HFF-Myc (cell line): ENCODE results near the gene PGLYRP2.
"Not testable (repeated sequence)": the region's sequence is repeated elsewhere in the genome, so short reads cannot be mapped to it uniquely, and the experiment has no call there.

Experiments used
- DNase-seq: peaks from one replicate; pipeline ENCODE4 v3.0.0-alpha.2; 2011; ENCODE audit warnings: low read depth; ENCODE audit errors: extremely low read depth
- H3K4me3 ChIP-seq: replicated peaks from 2 replicates; pipeline ENCODE4 v1.5.1; 2011; ENCODE audit warnings: low read depth, mild to moderate bottlenecking, control low read depth, low read length
- TF ChIP-seq, protein P1 (sequence below): IDR thresholded peaks from 2 replicates; pipeline ENCODE4 v1.5.1; 2012; ENCODE audit warnings: mild to moderate bottlenecking, low read depth, low read length, control low read depth; ENCODE audit errors: missing control alignments

Gene PGLYRP2

DNA sequence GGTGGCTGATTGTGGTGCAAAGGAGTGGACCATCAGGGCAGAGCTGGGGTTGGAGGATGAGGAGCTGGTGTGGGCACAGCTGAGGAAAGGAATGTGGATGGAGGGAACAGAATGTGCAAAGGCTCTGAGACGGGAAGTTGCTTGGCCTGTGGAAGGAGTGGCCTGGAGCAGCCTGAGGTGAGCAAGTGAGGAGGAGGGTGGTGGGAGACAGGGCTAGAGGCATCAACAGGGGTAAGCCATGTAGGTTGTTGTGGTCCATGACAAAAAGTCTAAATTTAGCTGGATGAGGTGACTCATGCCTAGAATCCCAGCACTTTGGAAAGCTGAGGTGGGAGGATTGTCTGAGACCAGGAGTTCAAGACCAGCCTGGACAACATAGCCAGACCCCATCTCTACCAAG is 38.5 kb upstream of the PGLYRP2 start:
- TF ChIP-seq, protein P1, sequence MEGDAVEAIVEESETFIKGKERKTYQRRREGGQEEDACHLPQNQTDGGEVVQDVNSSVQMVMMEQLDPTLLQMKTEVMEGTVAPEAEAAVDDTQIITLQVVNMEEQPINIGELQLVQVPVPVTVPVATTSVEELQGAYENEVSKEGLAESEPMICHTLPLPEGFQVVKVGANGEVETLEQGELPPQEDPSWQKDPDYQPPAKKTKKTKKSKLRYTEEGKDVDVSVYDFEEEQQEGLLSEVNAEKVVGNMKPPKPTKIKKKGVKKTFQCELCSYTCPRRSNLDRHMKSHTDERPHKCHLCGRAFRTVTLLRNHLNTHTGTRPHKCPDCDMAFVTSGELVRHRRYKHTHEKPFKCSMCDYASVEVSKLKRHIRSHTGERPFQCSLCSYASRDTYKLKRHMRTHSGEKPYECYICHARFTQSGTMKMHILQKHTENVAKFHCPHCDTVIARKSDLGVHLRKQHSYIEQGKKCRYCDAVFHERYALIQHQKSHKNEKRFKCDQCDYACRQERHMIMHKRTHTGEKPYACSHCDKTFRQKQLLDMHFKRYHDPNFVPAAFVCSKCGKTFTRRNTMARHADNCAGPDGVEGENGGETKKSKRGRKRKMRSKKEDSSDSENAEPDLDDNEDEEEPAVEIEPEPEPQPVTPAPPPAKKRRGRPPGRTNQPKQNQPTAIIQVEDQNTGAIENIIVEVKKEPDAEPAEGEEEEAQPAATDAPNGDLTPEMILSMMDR, result no peak
- H3K4me3 ChIP-seq, result no peak overlapping the region
- DNase-seq, result no peak

DNA sequence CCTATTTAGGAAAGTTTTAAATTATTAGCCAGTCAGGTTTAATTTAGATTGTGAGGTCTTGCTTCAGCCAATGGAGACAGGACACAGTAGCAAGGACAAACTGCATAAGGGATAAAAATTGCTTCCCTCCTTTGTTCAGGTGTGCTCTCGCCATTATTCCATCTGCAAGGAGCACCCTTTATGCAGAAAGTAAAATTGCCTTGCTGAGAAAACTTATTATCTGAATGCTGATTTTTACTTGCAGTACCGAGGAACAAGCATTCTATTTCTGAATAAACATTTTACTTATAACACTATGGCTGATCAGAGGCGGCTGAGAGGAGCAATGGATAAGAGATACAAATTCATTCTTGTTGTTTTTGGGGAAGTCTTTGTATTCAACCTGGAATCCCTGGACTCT is 37.1 kb upstream of the PGLYRP2 start:
- TF ChIP-seq, protein P1, result no peak
- no peak overlapping the region for H3K4me3 ChIP-seq
- DNase-seq, result no peak

DNA sequence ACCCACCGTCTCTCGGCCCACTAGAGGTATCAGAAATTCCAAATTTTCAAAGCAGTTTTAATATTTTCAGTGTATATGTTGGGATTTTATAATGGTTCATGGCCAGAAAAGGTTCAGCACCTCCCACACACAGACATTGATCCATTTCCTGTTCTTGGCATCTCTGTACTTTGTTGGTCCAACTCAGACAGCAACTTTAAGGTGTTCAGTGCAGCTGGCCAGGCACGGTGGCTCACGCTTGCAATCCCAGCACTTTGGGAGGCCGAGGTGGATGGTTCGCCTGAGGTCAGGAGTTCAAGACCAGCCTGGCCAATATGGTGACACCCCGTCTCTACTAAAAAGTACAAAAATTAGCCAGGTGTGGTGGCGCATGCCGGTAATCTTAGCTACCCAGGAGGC is 35.9 kb upstream of the PGLYRP2 start:
- not testable (repeated sequence) for H3K4me3 ChIP-seq

DNA sequence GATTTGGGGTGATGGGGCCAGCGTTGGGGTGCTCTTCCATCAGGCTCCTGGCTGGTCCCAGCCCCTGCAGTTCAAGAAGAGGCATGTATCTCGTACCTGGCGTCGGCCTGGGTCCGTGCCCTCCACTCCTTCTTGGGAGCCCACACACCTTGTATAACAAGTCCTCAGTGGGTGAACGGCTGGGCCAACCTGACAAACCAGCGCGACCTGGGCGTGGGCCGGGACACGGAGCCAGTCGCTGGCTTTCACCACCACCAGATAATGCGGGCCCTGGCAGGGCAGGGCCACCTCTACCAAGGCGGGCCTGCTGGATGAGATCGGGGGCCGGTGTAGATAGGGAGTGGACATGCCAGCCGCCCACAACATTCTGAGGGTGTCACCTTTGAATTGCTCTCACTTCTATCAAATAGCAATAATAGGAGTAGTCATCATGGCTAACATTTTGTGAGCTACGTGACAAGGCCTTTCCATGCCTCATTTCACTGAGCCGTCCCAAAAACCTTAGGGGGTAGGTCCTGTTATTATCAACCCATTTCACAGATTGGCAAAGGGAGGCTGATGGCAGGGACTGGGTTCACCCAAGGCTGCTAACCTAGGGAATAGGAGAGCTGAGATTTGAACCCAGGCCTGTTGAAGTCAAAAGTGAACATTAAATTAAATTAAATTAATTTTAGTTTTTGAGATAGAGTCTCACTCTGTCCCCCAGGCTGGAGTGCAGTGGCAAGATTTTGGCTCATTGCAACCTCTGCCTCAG is 32.5 kb upstream of the PGLYRP2 start:
- TF ChIP-seq, protein P1, result no peak
- DNase-seq, result no peak
- no peak overlapping the region for H3K4me3 ChIP-seq

More for the DNA sequence above, 35.9 kb upstream of the PGLYRP2 start:
- DNase-seq, result not testable (repeated sequence)

DNA sequence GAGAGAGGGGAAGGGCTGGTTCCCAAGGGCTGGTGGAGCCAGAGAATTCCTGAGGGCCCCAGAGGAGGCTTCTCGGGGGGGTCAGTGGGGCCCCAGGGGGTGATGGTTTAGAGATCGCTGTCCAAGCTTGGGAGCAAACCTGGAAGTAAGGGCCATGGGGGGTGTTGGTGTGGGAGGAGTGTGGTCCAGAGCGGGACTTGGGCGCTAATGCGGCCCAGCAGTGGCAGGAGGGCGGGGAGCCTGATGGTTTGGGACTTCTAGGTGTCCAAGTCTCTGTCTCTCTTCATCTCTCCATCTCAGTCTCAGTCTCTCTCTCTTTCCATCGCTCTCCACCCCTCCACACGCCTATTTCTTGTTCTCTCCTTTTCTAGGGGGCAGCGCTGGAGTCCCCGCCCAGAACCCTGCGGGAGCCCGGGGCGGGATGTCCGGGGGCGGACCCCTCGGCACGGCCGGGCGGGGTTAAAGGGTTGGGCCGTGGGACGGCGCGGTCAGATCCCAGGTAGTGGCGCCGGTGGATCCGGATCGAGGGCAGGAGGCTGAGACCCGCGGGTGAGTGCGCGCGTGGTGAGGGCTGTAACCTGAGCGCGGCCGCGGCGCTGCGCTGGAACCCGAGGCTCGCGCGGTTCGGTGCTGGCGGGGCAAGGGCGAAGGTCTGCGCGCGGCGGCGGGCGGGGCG is 28.9 kb upstream of the PGLYRP2 start, which contains the start of gene CYP4F22:
TSS of gene CYP4F22 (plus strand) at position 491 of the 676 bp plus-strand sequence. CDS start 16,812 bp downstream, outside the sequence.
- TF ChIP-seq, protein P1, result no peak
- H3K4me3 ChIP-seq, result no peak within 1 kb of the TSS
- DNase-seq, result no peak

DNA sequence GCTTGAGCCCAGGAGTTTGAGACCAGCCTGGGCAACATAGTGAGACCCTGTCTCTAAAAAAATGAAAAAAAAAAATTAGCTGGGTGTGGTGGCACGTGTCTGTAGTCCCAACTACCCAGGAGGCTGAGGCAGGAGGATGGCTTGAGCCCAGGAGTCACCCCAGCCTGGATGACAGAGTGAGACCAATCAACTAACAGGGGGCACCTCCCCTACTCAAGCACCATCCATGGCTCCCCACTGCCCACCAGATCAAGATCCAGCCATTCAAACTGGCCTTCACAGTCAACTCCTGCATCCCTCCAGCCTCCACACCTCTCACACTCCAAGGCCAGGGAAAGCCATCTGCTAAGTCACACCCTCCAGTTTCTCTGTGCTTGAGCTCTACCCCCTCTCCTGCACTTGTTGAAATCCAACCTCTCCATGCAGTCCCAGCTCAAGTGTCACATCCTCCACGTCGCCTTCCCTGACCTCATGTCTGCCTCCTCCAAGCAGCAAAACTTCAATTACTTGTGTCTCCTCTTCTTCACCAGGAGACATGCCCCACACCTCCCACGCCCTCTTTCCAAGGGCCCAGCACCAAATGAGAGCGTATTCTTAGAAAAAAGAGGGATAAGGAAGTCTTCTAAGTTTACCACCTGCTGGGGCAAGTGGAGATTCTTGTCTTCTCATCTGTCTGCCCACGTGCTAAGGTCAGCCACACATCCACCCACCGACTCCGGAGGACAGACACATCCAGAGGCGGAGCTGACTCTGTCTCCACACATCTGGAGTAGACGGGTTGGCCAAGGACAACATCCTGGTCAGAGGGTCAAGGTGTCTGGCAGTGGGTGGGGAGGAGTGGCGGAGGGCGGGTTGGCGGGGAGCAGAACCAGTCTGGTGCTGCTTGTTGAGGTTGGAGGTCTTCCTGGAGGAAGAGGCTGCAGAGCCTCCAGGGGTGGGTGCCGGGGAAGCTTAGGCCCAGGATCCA is 28.1 kb upstream of the PGLYRP2 start:
- DNase-seq, result no peak
- H3K4me3 ChIP-seq, result no peak overlapping the region
- TF ChIP-seq, protein P1, result no peak
